B cell (primary cell): ENCODE data around the gene GUCA1A. TPM values are rescaled to one million over a fixed set of nuclear protein-coding genes. Genes with fewer than 3 reads are reported as not detected.

Source experiments
- ATAC-seq: fragments of 200-7000 bp; cut with Tn5 transposase; one replicate; pipeline ENCODE4 v1.10.0; 2021; ENCODE audit warnings: low read depth, mild to moderate bottlenecking, moderate number of reproducible peaks, moderate library complexity
- CTCF ChIA-PET: fragments of 350-600 bp; sonication (Branson Sonifier 250); formaldehyde crosslinking; loops from one replicate; lab custom pipeline; 2021; ENCODE audit warnings: antibody characterized with exemption, inconsistent platforms; lab: Charles Lee
- POLR2A ChIA-PET: fragments of 350-600 bp; sonication (Branson Sonifier 250); formaldehyde crosslinking; loops from one replicate; lab custom pipeline; 2021; ENCODE audit warnings: antibody characterized with exemption; lab: Charles Lee
- DNase-seq: peaks from one replicate; pipeline ENCODE4 v3.0.0; 2013
- H2AFZ ChIP-seq: 2 replicates; pipeline ENCODE4 v1.6.1; 2012; ENCODE audit warnings: mild to moderate bottlenecking, low read depth, low read length; ENCODE audit not compliant: insufficient read depth, poor library complexity, severe bottlenecking
- H3K27ac ChIP-seq, 2 donors: 1 replicate in 1 of 2; 2 replicates in 1 of 2; pipeline ENCODE4 v1.5.1; 2012 to 2013; ENCODE audit warnings: low read length in 2 of 2, mild to moderate bottlenecking in 2 of 2, moderate library complexity in 1 of 2
- H3K27me3 ChIP-seq, 4 experiments: fragments of 200-600 bp in 1 of 4; sonication (generic) in 1 of 4; replicated peaks in 1 of 4; 1 replicate in 2 of 4; 2 replicates in 2 of 4; pipeline versions ENCODE4 v1.6.1 to v1.7.0; 2013 to 2016; ENCODE audit warnings: low read length in 3 of 4, mild to moderate bottlenecking in 2 of 4, mixed read lengths in 1 of 4, moderate library complexity in 1 of 4; ENCODE audit not compliant: insufficient read depth in 4 of 4, control insufficient read depth in 3 of 4; ENCODE audit errors: control extremely low read depth in 1 of 4
- H3K36me3 ChIP-seq, 2 experiments: replicated peaks in 1 of 2; 1 replicate in 1 of 2; 2 replicates in 1 of 2; pipeline versions ENCODE4 v1.6.1 to v1.7.1; 2013; ENCODE audit warnings: low read length in 1 of 2; ENCODE audit not compliant: insufficient read depth in 2 of 2, control insufficient read depth in 1 of 2; ENCODE audit errors: control extremely low read depth in 1 of 2, extremely low read depth in 1 of 2
- H3K4me1 ChIP-seq, 2 donors: fragments of 200-600 bp in 1 of 2; sonication (generic) in 1 of 2; 1 replicate in 1 of 2; 2 replicates in 1 of 2; pipeline versions ENCODE4 v1.5.1 to v1.6.1; 2013 to 2017; ENCODE audit warnings: low read length in 2 of 2; ENCODE audit not compliant: control insufficient read depth in 2 of 2, insufficient read depth in 2 of 2
- H3K4me2 ChIP-seq: replicated peaks from 2 replicates; pipeline ENCODE3; 2012; ENCODE audit warnings: mild to moderate bottlenecking, low read depth, low read length; ENCODE audit not compliant: poor library complexity, severe bottlenecking
- H3K4me3 ChIP-seq, 5 experiments: fragments of 200-600 bp in 1 of 5; sonication (generic) in 1 of 5; 1 replicate in 3 of 5; 2 replicates in 2 of 5; pipeline versions ENCODE4 v1.5.1 to v1.7.0; 2011 to 2016; ENCODE audit warnings: low read length in 4 of 5, mild to moderate bottlenecking in 4 of 5, low read depth in 2 of 5, control low read depth in 1 of 5, moderate library complexity in 1 of 5; ENCODE audit not compliant: insufficient read depth in 1 of 5; ENCODE audit errors: control extremely low read depth in 1 of 5, extremely low read depth in 1 of 5
- H3K79me2 ChIP-seq: fragments of 200-600 bp; sonication (generic); one replicate; pipeline ENCODE4 v1.6.0; 2016; ENCODE audit warnings: low read length; ENCODE audit not compliant: control insufficient read depth, insufficient read depth
- H3K9ac ChIP-seq: fragments of 200-600 bp; sonication (generic); 2 replicates; pipeline ENCODE4 v1.6.1; 2017; ENCODE audit warnings: mild to moderate bottlenecking, low read length, moderate library complexity
- H3K9me3 ChIP-seq, 3 donors: one replicate each; pipeline versions ENCODE4 v1.6.1 to v1.7.1; 2013; ENCODE audit warnings: low read length in 2 of 3; ENCODE audit not compliant: control insufficient read depth in 2 of 3, insufficient read depth in 1 of 3; ENCODE audit errors: control extremely low read depth in 1 of 3
- H4K20me1 ChIP-seq: 2 replicates; pipeline ENCODE4 v1.6.0; 2012; ENCODE audit warnings: mild to moderate bottlenecking, low read length; ENCODE audit not compliant: insufficient read depth, control insufficient read depth, poor library complexity, severe bottlenecking
- H3K27ac Mint-ChIP-seq: one replicate; pipeline ENCODE4 v1.8.0; 2021; ENCODE audit warnings: mixed read lengths
- H3K27me3 Mint-ChIP-seq: one replicate; pipeline ENCODE4 v1.8.0; 2021; ENCODE audit warnings: mixed read lengths
- H3K4me1 Mint-ChIP-seq: one replicate; pipeline ENCODE4 v1.8.0; 2021; ENCODE audit warnings: mixed read lengths
- H3K4me3 Mint-ChIP-seq: one replicate; pipeline ENCODE4 v1.8.0; 2021; ENCODE audit warnings: mixed read lengths
- H3K9me3 Mint-ChIP-seq: one replicate; pipeline ENCODE4 v1.8.0; 2022; ENCODE audit warnings: mixed read lengths; ENCODE audit not compliant: insufficient read depth
- EZH2 ChIP-seq: IDR thresholded peaks from 2 replicates; pipeline ENCODE4 v1.6.1; 2012; ENCODE audit warnings: borderline replicate concordance, low read depth, mild to moderate bottlenecking, moderate library complexity, low read length; ENCODE audit not compliant: insufficient read depth, poor library complexity, severe bottlenecking
- WGBS: methylation state at CpG from one replicate; pipeline ENCODE4 v1.1.5; 2013; ENCODE audit warnings: missing lambda C conversion rate; ENCODE audit not compliant: insufficient coverage; 5-methylcytosine and 5-hydroxymethylcytosine counted together
- intact Hi-C: fragments of 100-400 bp; cut with micrococcal nuclease; formaldehyde crosslinking; loops from one replicate; pipeline ENCODE4 v1.10.0; 2022
- polyA plus RNA-seq: library from polyadenylated mRNA; depleted of rRNA; stranded (reverse); fragments of >200 nt; gene quantifications from 2 replicates; pipeline ENCODE4 v1.2.3, GENCODE V29; 2012
- total RNA-seq, 2 donors: library from RNA; stranded (reverse); fragments of 120-200 nt in 1 of 2; gene quantifications; 1 replicate in 1 of 2; 2 replicates in 1 of 2; pipeline versions ENCODE4 v1.2.3 to v1.2.4, GENCODE V29; 2013 to 2022
- TF ChIP-seq, protein P1 (sequence below): fragments of 200-600 bp; IDR thresholded peaks from one replicate; pipeline ENCODE4 v1.8.0; 2022; ENCODE audit warnings: antibody characterized with exemption, mild to moderate bottlenecking

Gene GUCA1A
- total and polyA plus RNA-seq, 2 donors (not counting 1 experiment from before 2014, with no cell fraction given) = not detected

DNA sequence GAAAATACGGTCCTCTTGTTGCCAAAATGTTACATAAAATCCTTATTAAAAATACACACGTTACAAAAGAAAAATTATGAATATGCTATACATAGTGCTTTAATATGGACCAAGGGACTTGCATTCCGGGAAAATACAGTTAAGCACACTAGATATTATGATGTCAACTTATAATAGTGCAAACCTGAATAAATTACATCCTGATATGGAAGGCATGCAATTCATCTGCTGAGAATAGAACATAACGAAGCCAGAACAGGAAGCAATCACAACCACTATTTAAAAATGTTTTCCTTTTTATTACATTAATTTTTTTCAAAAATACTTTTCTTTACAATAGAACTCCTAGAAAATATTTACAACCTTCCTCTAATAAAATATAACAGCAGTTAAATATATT lies 52.3 kb downstream of the GUCA1A start:
- H3K79me2 ChIP-seq = no peaks in the 10 kb centered on the region
- H3K27me3 ChIP-seq = no peaks in the 10 kb centered on the region
- Mint-ChIP-seq H3K9me3 (no peaks in the 10 kb centered on the region), H3K4me1 (peaks cover 5% of the 10 kb centered on the region), H3K27ac (no peak overlapping the region), H3K4me3 (no peak overlapping the region), H3K27me3 (peaks cover 10% of the 10 kb centered on the region)
- no peak overlapping the region for H3K27ac ChIP-seq
- H3K4me1 ChIP-seq = no peaks in the 10 kb centered on the region
- H3K9me3 ChIP-seq = no peaks in the 10 kb centered on the region
- H4K20me1 ChIP-seq = no peaks in the 10 kb centered on the region
- H3K4me2 ChIP-seq = no peak overlapping the region
- DNase-seq (no peak), ATAC-seq (no peak)
- H3K36me3 ChIP-seq = no peaks in the 10 kb centered on the region
- no peak for TF ChIP-seq EZH2
- TF ChIP-seq, protein P1, sequence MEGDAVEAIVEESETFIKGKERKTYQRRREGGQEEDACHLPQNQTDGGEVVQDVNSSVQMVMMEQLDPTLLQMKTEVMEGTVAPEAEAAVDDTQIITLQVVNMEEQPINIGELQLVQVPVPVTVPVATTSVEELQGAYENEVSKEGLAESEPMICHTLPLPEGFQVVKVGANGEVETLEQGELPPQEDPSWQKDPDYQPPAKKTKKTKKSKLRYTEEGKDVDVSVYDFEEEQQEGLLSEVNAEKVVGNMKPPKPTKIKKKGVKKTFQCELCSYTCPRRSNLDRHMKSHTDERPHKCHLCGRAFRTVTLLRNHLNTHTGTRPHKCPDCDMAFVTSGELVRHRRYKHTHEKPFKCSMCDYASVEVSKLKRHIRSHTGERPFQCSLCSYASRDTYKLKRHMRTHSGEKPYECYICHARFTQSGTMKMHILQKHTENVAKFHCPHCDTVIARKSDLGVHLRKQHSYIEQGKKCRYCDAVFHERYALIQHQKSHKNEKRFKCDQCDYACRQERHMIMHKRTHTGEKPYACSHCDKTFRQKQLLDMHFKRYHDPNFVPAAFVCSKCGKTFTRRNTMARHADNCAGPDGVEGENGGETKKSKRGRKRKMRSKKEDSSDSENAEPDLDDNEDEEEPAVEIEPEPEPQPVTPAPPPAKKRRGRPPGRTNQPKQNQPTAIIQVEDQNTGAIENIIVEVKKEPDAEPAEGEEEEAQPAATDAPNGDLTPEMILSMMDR = no peak
- intact Hi-C loops = no loop called here
- ChIA-PET POLR2A (no interaction called here), CTCF (interaction anchor here (0.6 to 2.4 kb wide), 4 partner anchors 11 to 391 kb away, joined by 3 to 9 read pairs (median 3); no protein-coding TSS in a partner anchor)
- H3K9ac ChIP-seq = no peak overlapping the region
- WGBS = no CpG with 5 or more reads among the region's 4 CpGs
- H3K4me3 ChIP-seq = no peak overlapping the region
- no peak overlapping the region for H2AFZ ChIP-seq

DNA sequence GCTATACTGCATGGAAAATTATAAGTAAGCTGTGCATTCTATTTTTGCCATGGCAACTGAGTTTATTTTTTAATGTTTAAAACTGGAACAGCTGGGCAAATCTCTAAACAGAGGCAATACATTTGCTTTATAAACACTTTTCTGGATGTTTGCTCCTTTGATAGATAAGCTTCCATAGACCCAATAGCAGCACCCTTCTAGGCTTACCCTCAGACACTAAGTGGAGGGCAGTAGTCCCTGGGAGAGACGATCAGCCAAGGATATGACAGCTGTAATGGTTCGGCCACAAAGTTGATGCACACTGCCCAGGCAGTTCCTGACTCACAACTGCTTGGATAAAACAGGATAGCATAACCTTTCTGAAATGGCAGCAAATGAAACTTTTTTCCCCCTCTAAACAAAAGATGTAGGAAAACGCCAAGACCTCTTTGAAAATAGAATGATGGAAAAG lies 53.0 kb downstream of the GUCA1A start:
- 100% methylated on average over 2 of the region's 3 CpGs for WGBS
- no peaks in the 10 kb centered on the region for H3K79me2 ChIP-seq
- TF ChIP-seq, protein P1 = no peak
- H3K27ac ChIP-seq = no peak overlapping the region
- no peaks in the 10 kb centered on the region for H3K4me1 ChIP-seq
- H4K20me1 ChIP-seq = no peaks in the 10 kb centered on the region
- no peak overlapping the region for H3K4me3 ChIP-seq
- no peak overlapping the region for H3K27ac Mint-ChIP-seq
- no peak for ATAC-seq
- no peaks in the 10 kb centered on the region for H3K27me3 ChIP-seq
- peaks cover 10% of the 10 kb centered on the region for H3K27me3 Mint-ChIP-seq
- DNase-seq = no peak
- no peak overlapping the region for H3K4me2 ChIP-seq
- H3K9me3 Mint-ChIP-seq = no peaks in the 10 kb centered on the region
- H3K36me3 ChIP-seq = no peaks in the 10 kb centered on the region
- POLR2A ChIA-PET = no interaction called here
- intact Hi-C loops = no loop called here
- no peak overlapping the region for H3K9ac ChIP-seq
- peaks cover 5% of the 10 kb centered on the region for H3K4me1 Mint-ChIP-seq
- H2AFZ ChIP-seq = no peak overlapping the region
- no peaks in the 10 kb centered on the region for H3K9me3 ChIP-seq
- CTCF ChIA-PET = interaction anchor here (1.0 to 2.4 kb wide), 4 partner anchors 12 to 321 kb away, joined by 3 to 9 read pairs (median 4); no protein-coding TSS in a partner anchor
- no peak overlapping the region for H3K4me3 Mint-ChIP-seq
